DMS153 (cell line): Measurements from ENCODE around the gene CUX1.
"Not testable (repeated sequence)": the region's sequence is repeated elsewhere in the genome, so short reads cannot be mapped to it uniquely, and the experiment has no call there.

Source experiments
- DNase-seq: peaks from one replicate; lab custom pipeline; 2025; lab: John Stamatoyannopoulos, UW

CUX1 gene

GRCh38 chr7:101826081-101826835, 8.8 kb downstream of the CUX1 start:
- no peak for DNase-seq

GRCh38 chr7:101828301-101829020, 11.0 kb downstream of the CUX1 start:
- DNase-seq: no peak

GRCh38 chr7:101829374-101829773, 11.9 kb downstream of the CUX1 start:
- no peak for DNase-seq

- DNase-seq: no peak
Measured at GRCh38 chr7:101829821-101830220, 12.4 kb downstream of the CUX1 start.

GRCh38 chr7:101831396-101831795, 14.0 kb downstream of the CUX1 start:
- DNase-seq: not testable (repeated sequence)

- DNase-seq: no peak
Measured at GRCh38 chr7:101832205-101832631, 14.8 kb downstream of the CUX1 start.

- no peak for DNase-seq
Measured at GRCh38 chr7:101832685-101833375, 15.4 kb downstream of the CUX1 start.

- no peak for DNase-seq
Measured at GRCh38 chr7:101833799-101834198, 16.4 kb downstream of the CUX1 start.

GRCh38 chr7:101835136-101835535, 17.7 kb downstream of the CUX1 start:
- DNase-seq: no peak

- DNase-seq: not testable (repeated sequence)
Measured at GRCh38 chr7:101837433-101837832, 20.0 kb downstream of the CUX1 start.

GRCh38 chr7:101838837-101839483, 21.5 kb downstream of the CUX1 start:
- no peak for DNase-seq

- DNase-seq: no peak
Measured at GRCh38 chr7:101841328-101841727, 23.9 kb downstream of the CUX1 start.

GRCh38 chr7:101843293-101844271, 26.2 kb downstream of the CUX1 start:
- no peak for DNase-seq

GRCh38 chr7:101845974-101846373, 28.5 kb downstream of the CUX1 start:
- DNase-seq: no peak

- DNase-seq: no peak
Measured at GRCh38 chr7:101846800-101847538, 29.5 kb downstream of the CUX1 start.

GRCh38 chr7:101848208-101848951, 31.0 kb downstream of the CUX1 start:
- no peak for DNase-seq

- not testable (repeated sequence) for DNase-seq
Measured at GRCh38 chr7:101849314-101849713, 31.9 kb downstream of the CUX1 start.

GRCh38 chr7:101852364-101852763, 34.9 kb downstream of the CUX1 start:
- not testable (repeated sequence) for DNase-seq

- no peak for DNase-seq
Measured at GRCh38 chr7:101853684-101854083, 36.3 kb downstream of the CUX1 start.
